Stimulated activated CD4-positive, alpha-beta T cell treated with anti-CD3 and anti-CD28 coated beads, Interleukin-15, amount 100 ng/mL, for 24 hours (primary cell): ENCODE data around the gene SLAMF6.
"Not testable (repeated sequence)": the region's sequence is repeated elsewhere in the genome, so short reads cannot be mapped to it uniquely, and the experiment has no call there.

Experiments used
- DNase-seq: peaks from one replicate; pipeline ENCODE4 v3.0.0-alpha.2; 2020

Gene SLAMF6

GRCh38 chr1:160541622-160542302 is 18.7 kb upstream of the SLAMF6 start:
- no peak for DNase-seq

- no peak for DNase-seq
These were observed 17.8 kb upstream of the SLAMF6 start for GRCh38 chr1:160540859-160541233.

GRCh38 chr1:160539990-160540858 is 17.2 kb upstream of the SLAMF6 start:
- DNase-seq: peak; percentile 60

- DNase-seq: no peak
These were observed 16.6 kb upstream of the SLAMF6 start for GRCh38 chr1:160539684-160539989.

- no peak for DNase-seq
These were observed 16.1 kb upstream of the SLAMF6 start for GRCh38 chr1:160538985-160539651.

- DNase-seq: no peak
These were observed 14.9 kb upstream of the SLAMF6 start for GRCh38 chr1:160537714-160538665.

- DNase-seq: no peak
These were observed 12.0 kb upstream of the SLAMF6 start for GRCh38 chr1:160534823-160535605.

GRCh38 chr1:160532557-160532813 is 9.4 kb upstream of the SLAMF6 start:
- DNase-seq: not testable (repeated sequence)

- DNase-seq: not testable (repeated sequence)
These were observed 8.9 kb upstream of the SLAMF6 start for GRCh38 chr1:160531809-160532556.

GRCh38 chr1:160529401-160529952 is 6.4 kb upstream of the SLAMF6 start:
- DNase-seq: not testable (repeated sequence)

GRCh38 chr1:160523789-160524188 is 734 bp upstream of the SLAMF6 start:
- not testable (repeated sequence) for DNase-seq

GRCh38 chr1:160522136-160522535 is 919 bp downstream of the SLAMF6 start:
- no peak for DNase-seq

- no peak for DNase-seq
These were observed 1.5 kb downstream of the SLAMF6 start for GRCh38 chr1:160521554-160521953.

GRCh38 chr1:160520999-160521398 is 2.1 kb downstream of the SLAMF6 start:
- no peak for DNase-seq

- DNase-seq: no peak
These were observed 2.5 kb downstream of the SLAMF6 start for GRCh38 chr1:160520582-160520981.

GRCh38 chr1:160519642-160520435 is 3.2 kb downstream of the SLAMF6 start:
- DNase-seq: peak; percentile 54

GRCh38 chr1:160517519-160517918 is 5.5 kb downstream of the SLAMF6 start:
- DNase-seq: not testable (repeated sequence)

- not testable (repeated sequence) for DNase-seq
These were observed 7.1 kb downstream of the SLAMF6 start for GRCh38 chr1:160515908-160516307.

- no peak for DNase-seq
These were observed 18.4 kb downstream of the SLAMF6 start for GRCh38 chr1:160504651-160505050.

- DNase-seq: no peak
These were observed 20.0 kb downstream of the SLAMF6 start for GRCh38 chr1:160503087-160503486.
